ENCODE results near the gene SMARCD3. TPM values are rescaled to one million over a fixed set of nuclear protein-coding genes. Genes with fewer than 3 reads are reported as not detected.
A peak's percentile ranks its signal among the peaks of the same experiment; 100 is the strongest.

Gene SMARCD3
- polyA plus RNA-seq, 1 donor from 2014 or later, result 199 TPM

- H3K4me3 ChIP-seq (ENCODE audit: low read length), result peak overlapping the region; percentile 78
- no peak overlapping the region for H2AFZ ChIP-seq (ENCODE audit: low read depth, low read length)
- H4K20me1 ChIP-seq (ENCODE audit: insufficient read depth), result no peaks in the 10 kb centered on the region
Measured at GRCh38 chr7:151246851-151247580, 1.5 kb downstream of the SMARCD3 start.

GRCh38 chr7:151246102-151246850, 2.2 kb downstream of the SMARCD3 start:
- Histone ChIP-seq H3K27ac (ENCODE audit: low read length) (no peak overlapping the region), H4K20me1 (ENCODE audit: insufficient read depth) (no peaks in the 10 kb centered on the region), H3K9me3 (ENCODE audit: low read length) (no peaks in the 10 kb centered on the region), H2AFZ (ENCODE audit: low read depth, low read length) (no peak overlapping the region), H3K4me2 (ENCODE audit: low read length) (no peak overlapping the region), H3K27me3 (ENCODE audit: insufficient read depth, low read depth, low read length) (no peaks in the 10 kb centered on the region), H3K4me3 (ENCODE audit: low read length) (peak overlapping the region; percentile 78), H3K9me2 (ENCODE audit: insufficient read depth, low read length) (no peaks in the 10 kb centered on the region), H3K36me3 (ENCODE audit: insufficient read depth, low read length) (no peaks in the 10 kb centered on the region), H3F3A (ENCODE audit: insufficient read depth, low read length, poor library complexity, severe bottlenecking) (peaks cover 4% of the 10 kb centered on the region), H3K9ac (ENCODE audit: low read length) (no peak overlapping the region), H3K79me2 (replicated peaks; ENCODE audit: insufficient read depth, low read length) (peaks cover 3% of the 10 kb centered on the region)
- TF ChIP-seq POLR2AphosphoS5 (IDR thresholded peaks at IDR 0.05) (no peak), SMC3 (conservative IDR thresholded peaks at IDR 0.05; ENCODE audit: poor library complexity) (no peak), TAF1 (IDR thresholded peaks at IDR 0.05; ENCODE audit: low read depth) (no peak), MXI1 (conservative IDR thresholded peaks at IDR 0.05; ENCODE audit: poor library complexity, severe bottlenecking) (no peak), EZH2 (IDR thresholded peaks at IDR 0.05; ENCODE audit: borderline replicate concordance, insufficient read depth, low read length, poor library complexity, severe bottlenecking) (no peak), RAD21 (conservative IDR thresholded peaks at IDR 0.05) (no peak), EP300 (conservative IDR thresholded peaks at IDR 0.05; ENCODE audit: poor library complexity, severe bottlenecking) (no peak)
- TF ChIP-seq, protein P1, sequence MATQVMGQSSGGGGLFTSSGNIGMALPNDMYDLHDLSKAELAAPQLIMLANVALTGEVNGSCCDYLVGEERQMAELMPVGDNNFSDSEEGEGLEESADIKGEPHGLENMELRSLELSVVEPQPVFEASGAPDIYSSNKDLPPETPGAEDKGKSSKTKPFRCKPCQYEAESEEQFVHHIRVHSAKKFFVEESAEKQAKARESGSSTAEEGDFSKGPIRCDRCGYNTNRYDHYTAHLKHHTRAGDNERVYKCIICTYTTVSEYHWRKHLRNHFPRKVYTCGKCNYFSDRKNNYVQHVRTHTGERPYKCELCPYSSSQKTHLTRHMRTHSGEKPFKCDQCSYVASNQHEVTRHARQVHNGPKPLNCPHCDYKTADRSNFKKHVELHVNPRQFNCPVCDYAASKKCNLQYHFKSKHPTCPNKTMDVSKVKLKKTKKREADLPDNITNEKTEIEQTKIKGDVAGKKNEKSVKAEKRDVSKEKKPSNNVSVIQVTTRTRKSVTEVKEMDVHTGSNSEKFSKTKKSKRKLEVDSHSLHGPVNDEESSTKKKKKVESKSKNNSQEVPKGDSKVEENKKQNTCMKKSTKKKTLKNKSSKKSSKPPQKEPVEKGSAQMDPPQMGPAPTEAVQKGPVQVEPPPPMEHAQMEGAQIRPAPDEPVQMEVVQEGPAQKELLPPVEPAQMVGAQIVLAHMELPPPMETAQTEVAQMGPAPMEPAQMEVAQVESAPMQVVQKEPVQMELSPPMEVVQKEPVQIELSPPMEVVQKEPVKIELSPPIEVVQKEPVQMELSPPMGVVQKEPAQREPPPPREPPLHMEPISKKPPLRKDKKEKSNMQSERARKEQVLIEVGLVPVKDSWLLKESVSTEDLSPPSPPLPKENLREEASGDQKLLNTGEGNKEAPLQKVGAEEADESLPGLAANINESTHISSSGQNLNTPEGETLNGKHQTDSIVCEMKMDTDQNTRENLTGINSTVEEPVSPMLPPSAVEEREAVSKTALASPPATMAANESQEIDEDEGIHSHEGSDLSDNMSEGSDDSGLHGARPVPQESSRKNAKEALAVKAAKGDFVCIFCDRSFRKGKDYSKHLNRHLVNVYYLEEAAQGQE (IDR thresholded peaks at IDR 0.05; ENCODE audit: borderline replicate concordance), result no peak

More at GRCh38 chr7:151246851-151247580, 1.5 kb downstream of the SMARCD3 start:
- Histone ChIP-seq H3K36me3 (ENCODE audit: insufficient read depth, low read length) (no peaks in the 10 kb centered on the region), H3K79me2 (replicated peaks; ENCODE audit: insufficient read depth, low read length) (peaks cover 3% of the 10 kb centered on the region), H3K4me2 (ENCODE audit: low read length) (no peak overlapping the region), H3K27me3 (ENCODE audit: insufficient read depth, low read depth, low read length) (no peaks in the 10 kb centered on the region), H3K27ac (ENCODE audit: low read length) (no peak overlapping the region), H3K9ac (ENCODE audit: low read length) (peak overlapping the region; percentile 60), H3F3A (ENCODE audit: insufficient read depth, low read length, poor library complexity, severe bottlenecking) (peaks cover 4% of the 10 kb centered on the region), H3K9me2 (ENCODE audit: insufficient read depth, low read length) (no peaks in the 10 kb centered on the region), H3K9me3 (ENCODE audit: low read length) (no peaks in the 10 kb centered on the region)
- TF ChIP-seq MXI1 (conservative IDR thresholded peaks at IDR 0.05; ENCODE audit: poor library complexity, severe bottlenecking) (no peak), SMC3 (conservative IDR thresholded peaks at IDR 0.05; ENCODE audit: poor library complexity) (no peak), EZH2 (IDR thresholded peaks at IDR 0.05; ENCODE audit: borderline replicate concordance, insufficient read depth, low read length, poor library complexity, severe bottlenecking) (no peak), CTCF (IDR thresholded peaks at IDR 0.05; ENCODE audit: poor library complexity, severe bottlenecking) (no peak), POLR2AphosphoS5 (IDR thresholded peaks at IDR 0.05) (no peak), RAD21 (conservative IDR thresholded peaks at IDR 0.05) (no peak), EP300 (conservative IDR thresholded peaks at IDR 0.05; ENCODE audit: poor library complexity, severe bottlenecking) (no peak), TAF1 (IDR thresholded peaks at IDR 0.05; ENCODE audit: low read depth) (no peak)
- TF ChIP-seq, protein P1 (IDR thresholded peaks at IDR 0.05; ENCODE audit: borderline replicate concordance), result no peak
